Common myeloid progenitor, CD34-positive (primary cell): Measurements from ENCODE around the gene SYNJ2.

Source experiments
- CTCF ChIA-PET: fragments of 350-600 bp; sonication (Branson Sonifier 250); formaldehyde crosslinking; loops from one replicate; lab custom pipeline; 2021; ENCODE audit warnings: antibody characterized with exemption; lab: Charles Lee
- POLR2A ChIA-PET: fragments of 350-600 bp; sonication (Branson Sonifier 250); formaldehyde crosslinking; loops from one replicate; lab custom pipeline; 2021; ENCODE audit warnings: antibody characterized with exemption; lab: Charles Lee
- DNase-seq, 3 donors: peaks; one replicate each; pipeline versions ENCODE4 v3.0.0 to v3.0.0-alpha.2; 2013
- H3K27ac ChIP-seq, 2 experiments: 1 replicate in 1 of 2; 2 replicates in 1 of 2; pipeline ENCODE4 v1.7.0; 2013; ENCODE audit warnings: inconsistent platforms in 2 of 2, low read length in 2 of 2, mild to moderate bottlenecking in 2 of 2, low read depth in 1 of 2, moderate library complexity in 1 of 2; ENCODE audit not compliant: severe bottlenecking in 2 of 2, insufficient read depth in 1 of 2, poor library complexity in 1 of 2
- H3K27me3 ChIP-seq, 5 experiments: replicated peaks in 2 of 5; 1 replicate in 3 of 5; 2 replicates in 2 of 5; pipeline versions ENCODE4 v1.6.1 to v1.7.0; 2013; ENCODE audit warnings: low read length in 4 of 5, mild to moderate bottlenecking in 2 of 5, moderate library complexity in 2 of 5, inconsistent platforms in 1 of 5; ENCODE audit not compliant: insufficient read depth in 5 of 5, control insufficient read depth in 4 of 5
- H3K36me3 ChIP-seq, 4 experiments: 1 replicate in 2 of 4; 2 replicates in 2 of 4; pipeline versions ENCODE4 v1.6.1 to v1.7.0; 2013; ENCODE audit warnings: low read length in 3 of 4, control low read depth in 1 of 4, mild to moderate bottlenecking in 1 of 4; ENCODE audit not compliant: control insufficient read depth in 4 of 4, insufficient read depth in 4 of 4
- H3K4me1 ChIP-seq, 4 experiments: 1 replicate in 3 of 4; 2 replicates in 1 of 4; pipeline versions ENCODE4 v1.6.1 to v1.7.1; 2013; ENCODE audit warnings: low read length in 3 of 4, mild to moderate bottlenecking in 3 of 4, control low read depth in 1 of 4, inconsistent platforms in 1 of 4, moderate library complexity in 1 of 4; ENCODE audit not compliant: control insufficient read depth in 4 of 4, insufficient read depth in 4 of 4; ENCODE audit errors: control extremely low read depth in 1 of 4
- H3K4me3 ChIP-seq, 7 experiments: 1 replicate in 4 of 7; 2 replicates in 3 of 7; pipeline versions ENCODE4 v1.5.1 to v1.7.0; 2013; ENCODE audit warnings: mild to moderate bottlenecking in 7 of 7, low read length in 6 of 7, moderate library complexity in 6 of 7, inconsistent platforms in 2 of 7, low read depth in 2 of 7, control low read depth in 1 of 7; ENCODE audit not compliant: insufficient read depth in 4 of 7, control insufficient read depth in 1 of 7; ENCODE audit errors: extremely low read depth in 1 of 7
- H3K9me3 ChIP-seq, 5 experiments: 1 replicate in 4 of 5; 2 replicates in 1 of 5; pipeline versions ENCODE4 v1.6.1 to v1.7.1; 2013; ENCODE audit warnings: low read length in 4 of 5, mild to moderate bottlenecking in 2 of 5, inconsistent platforms in 1 of 5, low read depth in 1 of 5, moderate library complexity in 1 of 5; ENCODE audit not compliant: control insufficient read depth in 4 of 5, insufficient read depth in 2 of 5; ENCODE audit errors: control extremely low read depth in 1 of 5
- WGBS: methylation state at CpG from one replicate; pipeline ENCODE4 v1.1.5; 2013; ENCODE audit not compliant: insufficient coverage; 5-methylcytosine and 5-hydroxymethylcytosine counted together

The SYNJ2 gene

DNA sequence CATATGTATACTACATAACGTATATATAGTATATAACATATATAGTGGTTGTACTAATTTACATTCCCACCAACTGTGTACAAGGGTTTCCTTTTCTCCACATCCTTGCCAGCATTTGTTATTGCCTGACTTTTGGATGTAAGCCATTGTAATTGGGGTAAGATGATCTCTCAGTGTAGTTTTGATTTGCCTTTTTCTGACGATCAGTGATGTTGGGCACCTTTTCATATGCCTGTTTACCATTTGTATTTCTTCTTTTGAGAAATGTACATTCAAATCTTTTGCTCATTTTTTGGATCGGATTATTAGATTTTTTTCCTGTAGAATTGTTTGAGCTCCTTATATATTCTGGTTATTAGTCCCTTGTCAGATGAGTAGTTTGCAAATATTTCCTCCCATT lies 11.4 kb downstream of the SYNJ2 start:
- ChIA-PET CTCF (interaction anchor here (1.0 to 1.2 kb wide), 2 partner anchors 11 to 29 kb away, joined by 3 to 5 read pairs; partner anchors contain the start of gene SYNJ2), POLR2A (no interaction called here)
- DNase-seq, result no peak
- Histone ChIP-seq H3K4me3 (no peak overlapping the region), H3K4me1 (peaks cover 3 to 23% (median 16%) of the 10 kb centered on the region in 4 experiments), H3K9me3 (no peaks in the 10 kb centered on the region), H3K36me3 (peaks cover 0 to 7% (median 0%) of the 10 kb centered on the region in 4 experiments), H3K27me3 (no peaks in the 10 kb centered on the region), H3K27ac (no peak overlapping the region)
- WGBS, result no CpG with 5 or more reads among the region's 3 CpGs

DNA sequence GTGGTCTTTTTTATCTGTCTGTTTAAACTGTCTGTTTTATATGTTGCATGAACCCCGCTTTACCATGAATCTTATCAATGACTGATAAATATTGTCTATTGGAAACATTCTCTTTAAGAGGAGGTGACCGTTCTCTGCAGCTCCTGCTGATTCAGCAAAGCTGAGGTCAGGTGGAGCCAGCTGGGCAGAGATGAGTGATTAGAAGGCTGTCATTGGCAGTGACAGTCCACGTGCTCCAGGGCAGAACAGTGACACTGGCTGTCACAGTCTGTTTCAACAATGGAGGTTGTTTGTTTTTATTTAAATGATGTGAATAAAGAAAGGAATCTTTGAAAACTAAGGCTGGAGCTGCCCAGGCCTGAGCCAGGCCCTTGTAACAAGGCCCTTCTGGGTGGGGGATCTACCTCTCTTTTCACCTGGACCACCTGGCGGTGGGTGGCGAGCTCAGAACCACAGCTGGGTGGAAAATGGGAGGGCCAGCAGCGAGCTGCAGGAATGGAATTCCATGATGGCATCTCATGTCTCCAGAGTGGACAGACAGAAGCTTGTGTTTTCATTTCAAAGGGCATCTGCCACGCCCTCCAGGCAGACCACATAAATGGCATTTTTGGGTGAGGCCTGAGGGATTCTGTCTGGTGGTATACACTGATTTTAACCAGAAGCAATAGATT lies 12.6 kb downstream of the SYNJ2 start:
- CTCF ChIA-PET, result interaction anchor here (0.8 kb wide), 1 partner anchor 34 kb away, joined by 4 read pairs; no protein-coding TSS in a partner anchor
- Histone ChIP-seq H3K27ac (no peak overlapping the region), H3K9me3 (no peaks in the 10 kb centered on the region), H3K4me1 (peaks cover 0 to 16% (median 13%) of the 10 kb centered on the region in 4 experiments), H3K4me3 (no peak overlapping the region), H3K27me3 (no peaks in the 10 kb centered on the region), H3K36me3 (peaks cover 0 to 4% (median 0%) of the 10 kb centered on the region in 4 experiments)
- no peak for DNase-seq
- 100% methylated on average over 5 of the region's 7 CpGs for WGBS
- POLR2A ChIA-PET, result no interaction called here

DNA sequence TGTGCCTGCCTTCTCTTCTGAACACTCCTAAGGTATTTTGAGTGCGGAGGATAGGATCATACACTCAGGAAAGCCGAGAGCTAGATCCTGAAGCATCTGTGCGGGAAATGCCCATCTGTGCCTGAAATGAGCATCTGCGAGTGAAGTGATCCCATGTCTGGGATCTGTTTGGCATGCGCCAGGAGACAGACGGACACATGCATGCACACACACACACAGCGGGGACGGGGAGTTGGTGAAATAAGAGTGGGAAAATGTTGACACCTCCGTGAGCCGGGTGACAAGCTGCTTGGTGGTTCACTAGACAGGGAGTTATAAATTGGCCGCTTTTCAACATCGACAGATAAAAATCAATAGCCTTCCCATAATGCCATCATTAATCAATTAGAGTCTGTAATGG lies 13.8 kb downstream of the SYNJ2 start:
- no peak overlapping the region for H3K27ac ChIP-seq
- no peaks in the 10 kb centered on the region for H3K27me3 ChIP-seq
- DNase-seq, result no peak
- 98% methylated on average over 7 of the region's 12 CpGs for WGBS
- peaks cover 0 to 8% (median 2%) of the 10 kb centered on the region in 4 experiments for H3K4me1 ChIP-seq
- no peaks in the 10 kb centered on the region for H3K9me3 ChIP-seq
- peaks cover 0 to 4% (median 0%) of the 10 kb centered on the region in 4 experiments for H3K36me3 ChIP-seq
- POLR2A ChIA-PET, result no interaction called here
- CTCF ChIA-PET, result interaction anchor here (0.7 to 1.2 kb wide), 4 partner anchors 11 to 123 kb away, joined by 3 to 4 read pairs (median 3); no protein-coding TSS in a partner anchor
- H3K4me3 ChIP-seq, result no peak overlapping the region

DNA sequence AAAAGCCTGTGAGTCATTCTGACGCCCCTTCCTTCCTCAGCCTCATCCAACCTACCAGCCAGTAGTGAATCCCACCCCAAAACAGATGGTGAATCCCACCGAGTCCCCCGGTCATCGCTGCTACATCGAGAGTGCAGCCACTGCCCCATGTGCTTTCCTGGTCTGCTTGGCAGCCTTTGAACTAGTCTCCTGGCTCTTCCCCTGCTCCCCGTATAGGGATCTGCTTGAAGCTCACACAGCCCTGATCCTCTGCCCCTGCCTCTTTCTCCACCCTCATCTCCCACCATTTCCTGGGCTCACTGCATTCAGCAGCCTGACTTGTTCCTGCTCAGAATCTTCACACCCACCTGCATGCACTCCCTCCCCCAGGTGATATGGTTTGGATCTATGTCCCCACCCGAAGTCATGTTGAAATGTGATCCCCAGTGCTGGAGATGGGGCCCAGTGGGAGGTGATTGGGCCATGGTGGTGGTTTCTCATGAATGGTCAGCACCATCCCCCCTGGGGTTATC lies 14.6 kb downstream of the SYNJ2 start:
- Histone ChIP-seq H3K4me3 (no peak overlapping the region), H3K27me3 (no peaks in the 10 kb centered on the region), H3K9me3 (no peaks in the 10 kb centered on the region), H3K27ac (no peak overlapping the region), H3K36me3 (peaks cover 0 to 4% (median 0%) of the 10 kb centered on the region in 4 experiments), H3K4me1 (peaks cover 0 to 7% (median 0%) of the 10 kb centered on the region in 4 experiments)
- WGBS, result 100% methylated on average over 6 of the region's 7 CpGs
- DNase-seq, result no peak
- ChIA-PET CTCF (interaction anchor here (1.2 kb wide), 1 partner anchor 10 kb away, joined by 4 read pairs; no protein-coding TSS in a partner anchor), POLR2A (no interaction called here)

DNA sequence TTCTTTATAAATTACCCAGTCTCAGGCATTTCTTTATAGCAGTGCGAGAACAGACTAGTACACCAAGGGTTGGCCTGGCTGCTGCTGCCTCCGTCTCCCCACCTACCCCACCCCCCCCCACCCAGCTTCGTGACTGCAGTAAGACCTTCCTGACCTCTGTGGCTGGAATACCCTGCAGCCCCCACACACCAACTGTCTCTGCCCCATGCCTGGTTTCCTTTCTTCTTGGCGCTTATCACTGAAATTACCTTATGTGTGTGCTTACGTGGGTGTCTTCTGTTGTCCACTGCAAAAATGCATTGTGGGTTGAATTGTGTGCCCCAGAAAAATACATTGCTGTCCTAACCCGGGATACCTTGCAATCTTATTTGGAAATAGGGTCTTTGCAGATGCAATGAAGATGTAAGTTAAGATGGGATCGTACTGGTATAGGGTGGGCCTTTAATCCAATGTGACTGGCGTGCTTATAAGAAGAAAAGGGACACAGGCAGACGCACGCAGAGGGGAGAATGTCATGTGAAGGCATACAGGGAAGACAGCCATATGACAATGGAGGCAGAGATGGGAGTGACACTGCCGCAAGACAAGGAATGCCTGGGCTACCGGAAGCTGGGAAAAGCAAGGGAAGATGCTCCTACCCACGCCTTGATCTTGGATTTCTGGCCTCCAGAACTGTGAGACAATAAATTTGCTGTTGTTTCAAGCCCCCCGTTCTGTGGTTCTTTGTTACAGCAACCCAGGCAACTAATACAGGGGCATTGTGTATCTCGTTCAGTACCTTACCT lies 15.4 kb downstream of the SYNJ2 start:
- Histone ChIP-seq H3K4me3 (no peak overlapping the region), H3K36me3 (peaks cover 0 to 5% (median 2%) of the 10 kb centered on the region in 4 experiments), H3K4me1 (peaks cover 0 to 7% (median under 1%) of the 10 kb centered on the region in 4 experiments), H3K9me3 (no peaks in the 10 kb centered on the region), H3K27me3 (no peaks in the 10 kb centered on the region), H3K27ac (no peak overlapping the region)
- DNase-seq, result no peak
- CTCF ChIA-PET, result interaction anchor here (1.2 kb wide), 1 partner anchor 10 kb away, joined by 4 read pairs; no protein-coding TSS in a partner anchor
- POLR2A ChIA-PET, result no interaction called here
- WGBS, result 97% methylated on average over 12 of the region's 15 CpGs

DNA sequence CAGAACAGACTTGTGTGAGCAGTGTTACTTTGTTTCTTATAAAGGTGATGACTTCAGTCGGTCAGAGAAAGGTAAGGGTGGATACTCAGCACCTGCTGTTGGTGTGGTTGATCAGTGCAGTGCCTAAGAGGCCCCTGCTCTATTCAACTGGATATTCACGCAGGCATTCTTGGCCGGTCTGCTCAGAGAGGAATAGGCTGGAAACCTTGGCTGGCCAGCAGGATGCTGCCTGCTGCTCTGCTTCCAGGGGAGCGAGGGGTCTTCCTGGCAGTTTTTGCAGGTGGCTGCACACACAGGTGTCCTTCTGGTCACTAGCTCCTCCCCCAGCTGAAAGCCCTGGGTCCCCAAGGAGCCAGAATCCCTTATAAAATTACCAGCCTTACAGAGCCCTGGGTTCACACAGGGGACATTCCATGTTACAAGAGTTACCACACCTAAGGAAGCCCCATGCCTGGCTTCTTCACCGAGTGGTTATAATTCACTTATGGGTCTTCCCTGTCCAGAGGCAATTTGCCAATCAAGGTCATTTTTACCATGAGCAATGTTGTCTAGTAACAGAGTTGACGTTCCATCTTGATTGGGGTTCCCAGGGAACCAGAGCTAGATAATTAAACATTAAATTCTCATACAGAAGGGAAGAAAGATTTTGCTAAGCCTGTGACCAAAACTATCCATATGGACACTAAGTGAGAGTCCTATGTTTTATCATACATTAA lies 16.4 kb downstream of the SYNJ2 start:
- H3K9me3 ChIP-seq, result no peaks in the 10 kb centered on the region
- WGBS, result 98% methylated on average over 4 of the region's 6 CpGs
- no peak for DNase-seq
- no peak overlapping the region for H3K27ac ChIP-seq
- POLR2A ChIA-PET, result no interaction called here
- H3K4me1 ChIP-seq, result peaks cover 0 to 14% (median 7%) of the 10 kb centered on the region in 4 experiments
- H3K36me3 ChIP-seq, result peaks cover 0 to 6% (median 2%) of the 10 kb centered on the region in 4 experiments
- CTCF ChIA-PET, result no interaction called here
- H3K4me3 ChIP-seq, result no peak overlapping the region
- H3K27me3 ChIP-seq, result no peaks in the 10 kb centered on the region
